IgD-negative memory B cell (primary cell): Measurements from ENCODE around the gene TTLL13. TPM values are rescaled to one million over a fixed set of nuclear protein-coding genes. Genes with fewer than 3 reads are reported as not detected.

Experiments
- H3K27ac Mint-ChIP-seq, 3 donors: one replicate each; pipeline ENCODE4 v1.8.0; 2020 to 2022; ENCODE audit warnings: mild to moderate bottlenecking in 3 of 3, mixed read lengths in 3 of 3, moderate library complexity in 1 of 3
- H3K27me3 Mint-ChIP-seq: one replicate; pipeline ENCODE4 v1.8.0; 2021; ENCODE audit warnings: mixed read lengths
- H3K36me3 Mint-ChIP-seq: one replicate; pipeline ENCODE4 v1.8.0; 2020; ENCODE audit warnings: mild to moderate bottlenecking, mixed read lengths
- H3K4me1 Mint-ChIP-seq, 3 donors: one replicate each; pipeline ENCODE4 v1.8.0; 2020 to 2022; ENCODE audit warnings: mixed read lengths in 3 of 3, mild to moderate bottlenecking in 1 of 3
- H3K4me3 Mint-ChIP-seq, 4 donors: one replicate each; pipeline ENCODE4 v1.8.0; 2020 to 2022; ENCODE audit warnings: mild to moderate bottlenecking in 4 of 4, mixed read lengths in 4 of 4, moderate library complexity in 3 of 4
- H3K9me3 Mint-ChIP-seq, 3 donors: one replicate each; pipeline ENCODE4 v1.8.0; 2020 to 2021; ENCODE audit warnings: mixed read lengths in 3 of 3, mild to moderate bottlenecking in 1 of 3
- polyA plus RNA-seq: library from polyadenylated mRNA; unstranded; fragments of 300-500 nt; fragmentation: Illumina TruSeq; gene quantifications from one replicate; pipeline ENCODE4 v1.2.3, GENCODE V29; 2021

The TTLL13 gene
- polyA plus RNA-seq, 1 donor from 2014 or later: 0.08 TPM

DNA sequence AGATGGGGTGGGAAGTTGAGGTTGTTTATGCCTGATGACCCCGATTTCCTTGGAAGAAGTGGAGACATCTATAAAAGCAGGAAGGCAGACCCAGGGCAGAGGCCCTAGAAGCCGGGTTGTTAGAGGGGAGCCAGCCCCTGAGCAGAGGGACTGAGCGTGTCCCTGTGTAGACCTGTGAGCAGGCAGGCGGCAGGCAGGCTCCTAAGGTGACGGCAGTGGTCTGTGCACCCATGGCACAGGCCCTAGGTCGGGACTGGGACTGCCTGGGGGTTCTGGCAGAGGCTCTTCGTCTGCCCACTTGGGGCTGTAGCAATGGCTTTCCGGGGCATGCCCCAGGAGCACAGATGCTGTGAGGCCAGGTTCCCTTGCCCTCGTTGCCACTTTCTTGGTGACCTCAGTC is 38.3 kb upstream of the TTLL13 start:
- Mint-ChIP-seq H3K9me3 (no peaks in the 10 kb centered on the region), H3K27ac (peak overlapping the region; percentile 85 to 92 (median 90)), H3K27me3 (peaks cover 2% of the 10 kb centered on the region), H3K4me3 (peak overlapping the region; percentile 44 to 89 (median 79)), H3K36me3 (peaks cover 18% of the 10 kb centered on the region), H3K4me1 (peaks cover 45 to 78% (median 67%) of the 10 kb centered on the region in 3 donors)

DNA sequence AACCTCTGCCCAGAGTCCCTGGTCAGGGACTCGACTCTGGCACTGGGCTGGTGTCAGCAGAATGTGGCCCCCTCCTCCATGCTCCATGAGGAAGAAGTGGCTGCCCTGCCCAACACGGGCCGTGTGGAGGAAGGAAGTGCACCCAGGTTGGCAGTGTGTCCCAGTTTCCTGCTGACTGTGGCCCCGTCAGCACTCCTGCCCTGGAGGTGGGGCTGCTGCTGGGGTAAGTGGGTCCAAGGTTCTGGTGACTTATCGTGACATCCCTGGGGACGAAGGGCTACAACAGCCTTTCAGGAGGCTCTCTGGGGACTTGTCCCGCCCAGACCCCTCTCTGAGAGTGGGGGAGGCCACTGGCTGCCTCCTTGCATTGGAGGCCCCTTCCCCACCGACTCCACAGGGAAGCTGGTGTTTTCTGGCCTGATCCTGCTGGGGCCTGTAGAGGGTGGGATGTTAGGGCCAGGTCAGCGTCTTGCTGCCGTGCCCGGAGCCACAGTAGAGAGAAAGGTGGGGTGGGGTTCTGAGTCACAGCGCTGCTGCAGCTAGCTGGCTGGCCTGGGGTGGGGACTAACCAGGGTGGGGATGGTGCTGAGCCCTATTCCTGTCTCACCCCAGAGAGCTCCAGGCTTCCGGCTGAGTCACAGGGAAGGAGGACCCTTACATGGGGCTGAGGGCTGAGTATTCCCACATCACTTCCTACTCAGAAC is 37.8 kb upstream of the TTLL13 start:
- Mint-ChIP-seq H3K4me3 (peak overlapping the region; percentile 44 to 89 (median 79)), H3K27me3 (peaks cover 2% of the 10 kb centered on the region), H3K9me3 (no peaks in the 10 kb centered on the region), H3K36me3 (peaks cover 18% of the 10 kb centered on the region), H3K27ac (peak overlapping the region; percentile 90 to 97 (median 92)), H3K4me1 (peaks cover 46 to 78% (median 69%) of the 10 kb centered on the region in 3 donors)

DNA sequence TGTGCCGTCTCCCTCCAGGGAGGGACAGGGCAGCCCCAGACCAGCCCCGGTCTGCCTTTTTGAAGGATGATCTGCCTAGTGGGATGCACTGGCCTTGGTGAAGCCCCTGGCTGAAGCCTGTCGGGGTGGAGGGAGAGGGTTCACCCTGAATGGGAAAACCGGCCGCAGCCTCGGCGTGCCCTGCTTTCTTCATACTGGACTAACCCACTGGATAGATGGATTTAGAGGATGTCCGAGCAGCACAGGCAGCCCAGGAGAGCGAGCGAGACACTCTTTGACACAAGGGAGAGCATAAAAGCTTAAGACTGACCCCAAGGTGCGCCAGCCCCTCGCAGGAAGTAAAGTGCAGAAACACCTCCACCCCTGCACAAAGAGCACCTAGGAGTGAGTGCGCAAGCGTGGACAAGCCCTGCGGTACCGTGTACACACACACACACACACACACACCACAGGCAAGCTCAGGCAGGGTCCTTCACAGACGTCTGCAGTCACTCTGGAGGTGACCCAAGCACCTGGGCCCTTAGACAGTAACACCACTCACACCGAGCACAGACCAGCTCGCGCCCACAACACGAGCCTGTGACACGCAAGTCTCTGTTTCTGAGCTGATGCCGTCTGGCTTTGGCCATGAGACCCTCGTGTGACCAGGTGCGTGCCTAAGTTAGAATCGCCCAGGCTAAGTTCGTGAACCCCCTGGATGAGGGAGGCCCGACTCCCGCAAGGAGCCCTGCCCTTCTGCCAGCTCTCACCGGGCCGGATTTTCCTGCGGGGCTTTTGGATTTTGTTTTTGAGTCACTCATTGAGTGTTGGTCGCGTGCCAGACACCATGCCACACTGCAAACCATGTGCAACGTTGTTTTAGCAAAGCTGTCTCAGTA is 36.9 kb upstream of the TTLL13 start:
- Mint-ChIP-seq H3K4me1 (peaks cover 38 to 77% (median 69%) of the 10 kb centered on the region in 3 donors), H3K4me3 (peak overlapping the region; percentile 17 to 76 (median 56)), H3K27ac (peak overlapping the region; percentile 90 to 97 (median 92)), H3K27me3 (peaks cover 2% of the 10 kb centered on the region), H3K9me3 (no peaks in the 10 kb centered on the region), H3K36me3 (peaks cover 24% of the 10 kb centered on the region)

DNA sequence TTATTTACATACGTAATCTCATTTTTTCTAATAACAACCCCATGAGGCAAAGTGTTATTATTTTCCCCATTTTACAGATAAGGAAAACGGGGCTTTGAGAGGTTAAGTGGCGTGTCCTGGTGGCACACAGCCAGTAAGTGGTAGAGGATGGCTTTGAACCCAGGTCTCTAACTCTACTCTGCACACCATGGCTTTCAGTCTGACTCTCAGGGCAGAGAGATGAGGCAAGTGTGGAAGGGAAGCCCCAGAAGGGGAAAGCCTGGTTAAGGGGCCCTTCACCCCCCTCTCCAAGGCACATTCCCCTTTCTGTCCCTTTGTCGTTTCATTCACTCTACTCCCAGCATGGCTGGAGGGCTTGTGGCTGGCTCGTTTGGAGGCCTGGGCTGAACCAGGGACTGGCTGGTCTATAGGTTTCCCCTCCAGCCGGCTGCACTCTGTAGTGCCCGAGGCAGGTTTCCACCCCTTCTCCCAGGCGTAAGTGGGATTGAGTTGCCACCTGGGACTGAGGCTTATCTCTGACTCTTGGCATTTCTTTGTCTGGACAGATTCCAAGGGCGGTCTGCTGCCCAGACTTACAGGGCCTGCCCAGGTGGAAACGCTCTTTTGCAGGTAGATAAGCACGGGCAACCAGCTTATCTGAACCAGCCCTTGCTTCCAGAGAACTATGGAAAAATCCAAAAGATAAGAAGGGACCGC is 36.1 kb upstream of the TTLL13 start:
- Mint-ChIP-seq H3K27ac (peak overlapping the region; percentile 90 to 97 (median 95)), H3K36me3 (peaks cover 24% of the 10 kb centered on the region), H3K4me3 (peak overlapping the region; percentile 76 to 92 (median 84)), H3K4me1 (peaks cover 36 to 75% (median 73%) of the 10 kb centered on the region in 3 donors), H3K27me3 (peaks cover 2% of the 10 kb centered on the region), H3K9me3 (no peaks in the 10 kb centered on the region)

DNA sequence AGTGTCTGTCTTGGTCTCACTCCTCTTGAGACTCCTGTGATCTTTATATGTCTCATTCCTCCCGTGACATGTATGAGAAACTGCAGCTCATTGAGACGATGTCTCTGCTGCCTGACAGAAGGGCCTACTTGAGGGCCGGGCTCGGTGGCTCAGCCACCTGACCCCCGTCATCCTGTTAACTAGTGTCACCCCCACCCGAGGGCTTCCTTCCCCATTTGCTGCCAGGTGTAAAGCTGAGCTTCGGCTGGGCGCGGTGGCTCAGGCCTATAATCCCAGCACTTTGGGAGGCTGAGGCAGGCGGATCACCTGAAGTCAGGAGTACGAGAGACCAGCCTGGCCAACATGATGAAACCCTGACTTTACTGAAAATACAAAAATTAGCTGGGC is 35.5 kb upstream of the TTLL13 start:
- H3K27me3 Mint-ChIP-seq: peaks cover 2% of the 10 kb centered on the region
- H3K27ac Mint-ChIP-seq: peak overlapping the region; percentile 90 to 97 (median 95)
- H3K4me3 Mint-ChIP-seq: peak overlapping the region; percentile 76 to 92 (median 84)
- no peaks in the 10 kb centered on the region for H3K9me3 Mint-ChIP-seq
- peaks cover 29% of the 10 kb centered on the region for H3K36me3 Mint-ChIP-seq
- peaks cover 40 to 74% (median 70%) of the 10 kb centered on the region in 3 donors for H3K4me1 Mint-ChIP-seq

DNA sequence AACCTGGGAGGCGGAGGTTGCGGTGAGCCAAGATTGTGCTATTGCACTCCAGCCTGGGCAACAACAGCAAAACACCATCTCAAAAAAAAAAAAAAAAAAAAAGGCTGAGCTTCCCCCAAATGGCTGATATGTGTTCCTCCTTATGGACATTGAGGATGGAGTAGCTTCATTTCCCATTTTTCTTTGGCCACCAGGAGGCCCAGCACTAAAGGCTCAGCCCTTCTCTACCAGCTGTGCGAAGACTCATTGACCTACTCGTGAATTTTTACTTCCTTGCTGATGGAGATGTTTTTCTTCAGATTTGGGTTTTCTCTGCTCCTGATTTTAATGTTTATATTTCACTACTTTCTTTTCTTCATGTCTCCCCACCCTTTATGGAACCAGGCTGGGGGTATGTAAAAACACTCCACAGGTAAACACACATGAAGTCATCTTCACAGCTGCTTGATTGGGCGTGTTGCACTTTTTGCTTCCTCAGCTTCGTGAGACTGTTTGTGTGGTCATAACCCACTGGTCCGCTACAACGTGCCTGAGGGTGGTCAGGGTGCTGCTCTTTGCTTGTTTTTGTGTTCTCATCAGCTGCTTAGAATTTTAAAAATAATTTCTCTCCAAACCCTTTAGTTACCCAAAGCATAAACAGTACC is 34.7 kb upstream of the TTLL13 start:
- H3K27me3 Mint-ChIP-seq: peaks cover 2% of the 10 kb centered on the region
- H3K4me3 Mint-ChIP-seq: peak overlapping the region; percentile 67 to 92 (median 80)
- H3K27ac Mint-ChIP-seq: peak overlapping the region; percentile 90 to 97 (median 95)
- peaks cover 29% of the 10 kb centered on the region for H3K36me3 Mint-ChIP-seq
- H3K9me3 Mint-ChIP-seq: no peaks in the 10 kb centered on the region
- H3K4me1 Mint-ChIP-seq: peaks cover 45 to 75% (median 68%) of the 10 kb centered on the region in 3 donors

DNA sequence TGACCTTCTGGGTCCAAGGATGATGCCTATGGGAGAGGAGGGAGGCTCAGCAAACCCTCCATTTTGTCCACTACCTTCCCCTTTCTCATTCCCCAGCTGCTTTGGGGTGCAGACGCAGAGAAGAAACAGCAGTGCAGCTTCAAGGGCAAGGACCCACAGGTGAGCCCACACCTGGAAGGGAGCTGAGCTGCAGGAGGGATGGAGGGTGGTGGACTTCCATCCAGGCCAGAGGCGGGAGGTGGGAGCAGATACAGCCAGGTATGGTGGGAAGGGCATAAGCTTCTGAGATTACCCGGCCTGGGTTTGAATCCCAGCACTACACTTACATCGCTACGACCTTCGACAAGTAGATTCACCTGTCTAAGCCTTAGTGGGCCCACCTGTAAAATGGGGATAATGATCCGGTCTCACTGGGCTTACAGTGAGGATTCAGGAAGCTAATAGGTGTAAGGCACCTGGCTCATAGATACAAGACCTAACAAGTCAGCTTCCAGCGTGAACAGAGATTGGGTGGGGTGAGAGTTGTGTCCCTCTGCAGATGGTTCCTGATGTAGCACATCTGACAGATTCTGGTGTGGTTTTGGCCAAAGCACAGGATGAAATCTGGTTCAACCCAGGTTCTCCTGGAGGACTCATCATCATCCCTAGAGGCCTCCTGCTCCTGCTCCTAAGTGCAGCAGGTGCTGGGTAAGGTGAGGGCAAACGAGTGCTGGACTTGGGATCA is 31.5 kb upstream of the TTLL13 start:
- H3K27me3 Mint-ChIP-seq: peaks cover 2% of the 10 kb centered on the region
- H3K36me3 Mint-ChIP-seq: peaks cover 26% of the 10 kb centered on the region
- peak overlapping the region in 3 of 4 donors; percentile 41 to 92 (median 61) for H3K4me3 Mint-ChIP-seq
- H3K4me1 Mint-ChIP-seq: peaks cover 33 to 54% (median 54%) of the 10 kb centered on the region in 3 donors
- H3K9me3 Mint-ChIP-seq: no peaks in the 10 kb centered on the region
- H3K27ac Mint-ChIP-seq: peak overlapping the region in 2 of 3 donors; percentile 84 to 95

DNA sequence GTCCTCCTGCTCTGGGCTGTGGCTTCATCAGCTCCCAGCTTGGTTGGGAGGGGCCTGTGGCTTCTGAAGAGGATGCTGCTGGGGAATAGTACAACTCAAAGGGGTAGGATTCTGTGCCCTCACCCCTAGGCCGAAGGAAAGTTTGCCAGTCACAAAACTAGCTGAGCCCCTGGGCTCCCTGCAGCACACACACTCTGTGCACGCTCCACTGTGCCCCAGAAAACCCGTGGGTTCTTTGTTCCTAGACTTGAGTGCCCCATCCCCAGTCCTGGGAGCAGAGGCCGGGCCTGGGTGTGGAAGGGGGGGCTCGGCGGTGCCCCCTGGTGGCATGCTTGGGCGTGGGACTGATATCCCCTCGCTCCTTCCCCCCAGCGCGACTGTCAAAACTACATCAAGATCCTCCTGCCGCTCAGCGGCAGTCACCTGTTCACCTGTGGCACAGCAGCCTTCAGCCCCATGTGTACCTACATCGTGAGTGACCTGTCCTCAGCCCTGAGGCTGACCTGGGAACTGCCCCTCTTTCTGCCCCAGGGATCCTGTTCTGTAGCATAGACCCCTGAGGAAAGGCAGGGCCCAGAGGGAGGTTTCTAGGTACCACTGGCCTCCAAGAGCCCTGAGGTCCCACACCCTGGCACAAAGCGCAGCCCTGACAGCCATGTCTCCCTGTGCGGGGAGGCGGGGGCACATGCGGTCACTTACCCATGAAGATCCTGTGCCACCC is 29.8 kb upstream of the TTLL13 start:
- H3K27ac Mint-ChIP-seq: peak overlapping the region in 2 of 3 donors; percentile 23 to 28
- peaks cover 20% of the 10 kb centered on the region for H3K36me3 Mint-ChIP-seq
- H3K4me1 Mint-ChIP-seq: peaks cover 26 to 44% (median 42%) of the 10 kb centered on the region in 3 donors
- no peaks in the 10 kb centered on the region for H3K27me3 Mint-ChIP-seq
- peak overlapping the region in 2 of 4 donors; percentile 37 to 74 for H3K4me3 Mint-ChIP-seq
- H3K9me3 Mint-ChIP-seq: no peaks in the 10 kb centered on the region

DNA sequence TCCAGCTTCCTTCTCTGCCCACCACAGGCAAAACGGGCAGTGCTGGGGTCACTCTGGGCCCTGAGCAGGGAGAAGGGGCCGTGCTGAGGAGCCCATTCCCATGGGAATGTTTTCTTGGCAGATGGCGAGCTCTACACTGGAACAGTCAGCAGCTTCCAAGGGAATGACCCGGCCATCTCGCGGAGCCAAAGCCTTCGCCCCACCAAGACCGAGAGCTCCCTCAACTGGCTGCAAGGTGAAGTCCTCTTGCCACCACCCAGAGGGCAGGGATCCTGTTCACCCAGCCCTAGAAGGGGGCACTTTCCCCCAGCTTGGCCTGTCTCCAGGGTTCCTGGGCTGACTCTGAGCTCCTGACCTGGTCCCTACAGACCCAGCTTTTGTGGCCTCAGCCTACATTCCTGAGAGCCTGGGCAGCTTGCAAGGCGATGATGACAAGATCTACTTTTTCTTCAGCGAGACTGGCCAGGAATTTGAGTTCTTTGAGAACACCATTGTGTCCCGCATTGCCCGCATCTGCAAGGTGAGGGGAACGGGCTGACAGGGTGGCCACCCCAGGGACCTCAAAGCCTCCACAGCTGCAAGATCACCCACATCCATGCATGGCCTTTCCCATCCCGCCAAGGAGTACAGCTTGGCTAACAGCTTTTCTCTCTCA is 28.0 kb upstream of the TTLL13 start:
- Mint-ChIP-seq H3K9me3 (no peaks in the 10 kb centered on the region), H3K4me1 (peaks cover 17 to 35% (median 33%) of the 10 kb centered on the region in 3 donors), H3K36me3 (peaks cover 17% of the 10 kb centered on the region), H3K27me3 (no peaks in the 10 kb centered on the region), H3K27ac (peak overlapping the region in 2 of 3 donors; percentile 57 to 62), H3K4me3 (peak overlapping the region in 1 of 4 donors; percentile 55)

DNA sequence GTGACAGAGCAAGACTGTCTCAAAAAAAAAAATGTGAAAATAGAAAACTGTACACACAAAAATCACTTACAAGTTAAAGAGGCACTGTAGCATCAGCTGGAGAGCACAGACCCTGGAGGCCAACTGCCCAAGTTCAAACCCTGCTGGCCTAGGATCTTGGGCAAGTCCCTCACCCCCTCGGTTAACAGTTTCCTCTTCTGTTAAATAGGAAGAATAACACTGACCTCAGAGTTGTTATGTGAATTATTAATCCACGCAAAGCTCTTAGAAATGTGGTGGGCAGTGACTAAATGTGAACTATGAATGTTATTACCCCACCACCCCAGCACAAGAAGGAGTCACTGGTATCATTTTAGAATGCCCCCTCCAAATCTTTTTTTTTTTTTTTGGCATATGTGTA is 26.8 kb upstream of the TTLL13 start:
- H3K36me3 Mint-ChIP-seq: peaks cover 11% of the 10 kb centered on the region
- peak overlapping the region in 1 of 3 donors; percentile 31 for H3K27ac Mint-ChIP-seq
- no peak overlapping the region for H3K4me3 Mint-ChIP-seq
- H3K27me3 Mint-ChIP-seq: no peaks in the 10 kb centered on the region
- H3K4me1 Mint-ChIP-seq: peaks cover 14 to 24% (median 24%) of the 10 kb centered on the region in 3 donors
- no peaks in the 10 kb centered on the region for H3K9me3 Mint-ChIP-seq

DNA sequence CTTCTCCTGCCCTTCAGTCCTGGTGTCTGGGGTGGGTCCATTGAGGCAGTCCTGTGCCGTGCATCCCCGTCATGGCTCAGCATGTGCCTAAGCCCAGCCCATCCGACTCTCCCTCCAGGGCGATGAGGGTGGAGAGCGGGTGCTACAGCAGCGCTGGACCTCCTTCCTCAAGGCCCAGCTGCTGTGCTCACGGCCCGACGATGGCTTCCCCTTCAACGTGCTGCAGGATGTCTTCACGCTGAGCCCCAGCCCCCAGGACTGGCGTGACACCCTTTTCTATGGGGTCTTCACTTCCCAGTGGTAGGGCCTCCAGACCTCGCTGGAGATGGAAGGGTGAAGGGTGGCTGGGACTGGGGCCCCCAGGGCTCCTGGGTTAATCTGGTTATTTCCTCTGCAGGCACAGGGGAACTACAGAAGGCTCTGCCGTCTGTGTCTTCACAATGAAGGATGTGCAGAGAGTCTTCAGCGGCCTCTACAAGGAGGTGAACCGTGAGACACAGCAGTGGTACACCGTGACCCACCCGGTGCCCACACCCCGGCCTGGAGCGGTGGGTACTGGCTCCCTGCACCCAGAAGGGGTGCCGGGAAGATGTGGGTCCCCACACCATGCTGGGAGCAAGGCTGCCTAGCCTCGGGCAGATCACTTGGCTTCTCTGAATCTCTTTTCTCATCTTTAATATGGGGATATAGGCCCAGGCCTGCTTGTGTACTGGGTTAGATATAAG is 25.8 kb upstream of the TTLL13 start:
- peaks cover 13 to 21% (median 18%) of the 10 kb centered on the region in 3 donors for H3K4me1 Mint-ChIP-seq
- no peaks in the 10 kb centered on the region for H3K9me3 Mint-ChIP-seq
- H3K27ac Mint-ChIP-seq: peak overlapping the region in 1 of 3 donors; percentile 47
- H3K27me3 Mint-ChIP-seq: no peaks in the 10 kb centered on the region
- H3K4me3 Mint-ChIP-seq: peak overlapping the region in 1 of 4 donors; percentile 35
- H3K36me3 Mint-ChIP-seq: peaks cover 8% of the 10 kb centered on the region

DNA sequence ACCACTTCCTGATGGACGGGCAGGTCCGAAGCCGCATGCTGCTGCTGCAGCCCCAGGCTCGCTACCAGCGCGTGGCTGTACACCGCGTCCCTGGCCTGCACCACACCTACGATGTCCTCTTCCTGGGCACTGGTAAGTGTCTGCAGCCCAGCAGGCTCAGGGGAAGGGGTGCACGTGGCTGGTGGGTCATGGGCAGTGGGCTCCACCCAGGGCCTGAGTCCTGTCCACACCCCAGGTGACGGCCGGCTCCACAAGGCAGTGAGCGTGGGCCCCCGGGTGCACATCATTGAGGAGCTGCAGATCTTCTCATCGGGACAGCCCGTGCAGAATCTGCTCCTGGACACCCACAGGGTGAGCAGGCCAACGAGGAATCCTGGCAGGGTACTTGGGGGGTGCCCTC is 24.3 kb upstream of the TTLL13 start:
- no peak overlapping the region for H3K4me3 Mint-ChIP-seq
- no peaks in the 10 kb centered on the region for H3K27me3 Mint-ChIP-seq
- no peaks in the 10 kb centered on the region for H3K9me3 Mint-ChIP-seq
- H3K27ac Mint-ChIP-seq: no peak overlapping the region
- peaks cover 10 to 19% (median 13%) of the 10 kb centered on the region in 3 donors for H3K4me1 Mint-ChIP-seq
- peaks cover 4% of the 10 kb centered on the region for H3K36me3 Mint-ChIP-seq
